B cell (primary cell): ENCODE results near the gene EHBP1. TPM values are rescaled to one million over a fixed set of nuclear protein-coding genes. Genes with fewer than 3 reads are reported as not detected.

Experiments used
- ATAC-seq: fragments of 200-7000 bp; cut with Tn5 transposase; one replicate; pipeline ENCODE4 v1.10.0; 2021; ENCODE audit warnings: low read depth, mild to moderate bottlenecking, moderate number of reproducible peaks, moderate library complexity
- CTCF ChIA-PET: fragments of 350-600 bp; sonication (Branson Sonifier 250); formaldehyde crosslinking; loops from one replicate; lab custom pipeline; 2021; ENCODE audit warnings: antibody characterized with exemption, inconsistent platforms; lab: Charles Lee
- POLR2A ChIA-PET: fragments of 350-600 bp; sonication (Branson Sonifier 250); formaldehyde crosslinking; loops from one replicate; lab custom pipeline; 2021; ENCODE audit warnings: antibody characterized with exemption; lab: Charles Lee
- DNase-seq: peaks from one replicate; pipeline ENCODE4 v3.0.0; 2013
- H2AFZ ChIP-seq: 2 replicates; pipeline ENCODE4 v1.6.1; 2012; ENCODE audit warnings: mild to moderate bottlenecking, low read depth, low read length; ENCODE audit not compliant: insufficient read depth, poor library complexity, severe bottlenecking
- H3K27ac ChIP-seq, 2 donors: 1 replicate in 1 of 2; 2 replicates in 1 of 2; pipeline ENCODE4 v1.5.1; 2012 to 2013; ENCODE audit warnings: low read length in 2 of 2, mild to moderate bottlenecking in 2 of 2, moderate library complexity in 1 of 2
- H3K27me3 ChIP-seq, 4 experiments: fragments of 200-600 bp in 1 of 4; sonication (generic) in 1 of 4; replicated peaks in 1 of 4; 1 replicate in 2 of 4; 2 replicates in 2 of 4; pipeline versions ENCODE4 v1.6.1 to v1.7.0; 2013 to 2016; ENCODE audit warnings: low read length in 3 of 4, mild to moderate bottlenecking in 2 of 4, mixed read lengths in 1 of 4, moderate library complexity in 1 of 4; ENCODE audit not compliant: insufficient read depth in 4 of 4, control insufficient read depth in 3 of 4; ENCODE audit errors: control extremely low read depth in 1 of 4
- H3K36me3 ChIP-seq, 2 experiments: replicated peaks in 1 of 2; 1 replicate in 1 of 2; 2 replicates in 1 of 2; pipeline versions ENCODE4 v1.6.1 to v1.7.1; 2013; ENCODE audit warnings: low read length in 1 of 2; ENCODE audit not compliant: insufficient read depth in 2 of 2, control insufficient read depth in 1 of 2; ENCODE audit errors: control extremely low read depth in 1 of 2, extremely low read depth in 1 of 2
- H3K4me1 ChIP-seq, 2 donors: fragments of 200-600 bp in 1 of 2; sonication (generic) in 1 of 2; 1 replicate in 1 of 2; 2 replicates in 1 of 2; pipeline versions ENCODE4 v1.5.1 to v1.6.1; 2013 to 2017; ENCODE audit warnings: low read length in 2 of 2; ENCODE audit not compliant: control insufficient read depth in 2 of 2, insufficient read depth in 2 of 2
- H3K4me2 ChIP-seq: replicated peaks from 2 replicates; pipeline ENCODE3; 2012; ENCODE audit warnings: mild to moderate bottlenecking, low read depth, low read length; ENCODE audit not compliant: poor library complexity, severe bottlenecking
- H3K4me3 ChIP-seq, 5 experiments: fragments of 200-600 bp in 1 of 5; sonication (generic) in 1 of 5; 1 replicate in 3 of 5; 2 replicates in 2 of 5; pipeline versions ENCODE4 v1.5.1 to v1.7.0; 2011 to 2016; ENCODE audit warnings: low read length in 4 of 5, mild to moderate bottlenecking in 4 of 5, low read depth in 2 of 5, control low read depth in 1 of 5, moderate library complexity in 1 of 5; ENCODE audit not compliant: insufficient read depth in 1 of 5; ENCODE audit errors: control extremely low read depth in 1 of 5, extremely low read depth in 1 of 5
- H3K79me2 ChIP-seq: fragments of 200-600 bp; sonication (generic); one replicate; pipeline ENCODE4 v1.6.0; 2016; ENCODE audit warnings: low read length; ENCODE audit not compliant: control insufficient read depth, insufficient read depth
- H3K9ac ChIP-seq: fragments of 200-600 bp; sonication (generic); 2 replicates; pipeline ENCODE4 v1.6.1; 2017; ENCODE audit warnings: mild to moderate bottlenecking, low read length, moderate library complexity
- H3K9me3 ChIP-seq, 3 donors: one replicate each; pipeline versions ENCODE4 v1.6.1 to v1.7.1; 2013; ENCODE audit warnings: low read length in 2 of 3; ENCODE audit not compliant: control insufficient read depth in 2 of 3, insufficient read depth in 1 of 3; ENCODE audit errors: control extremely low read depth in 1 of 3
- H4K20me1 ChIP-seq: 2 replicates; pipeline ENCODE4 v1.6.0; 2012; ENCODE audit warnings: mild to moderate bottlenecking, low read length; ENCODE audit not compliant: insufficient read depth, control insufficient read depth, poor library complexity, severe bottlenecking
- H3K27ac Mint-ChIP-seq: one replicate; pipeline ENCODE4 v1.8.0; 2021; ENCODE audit warnings: mixed read lengths
- H3K27me3 Mint-ChIP-seq: one replicate; pipeline ENCODE4 v1.8.0; 2021; ENCODE audit warnings: mixed read lengths
- H3K4me1 Mint-ChIP-seq: one replicate; pipeline ENCODE4 v1.8.0; 2021; ENCODE audit warnings: mixed read lengths
- H3K4me3 Mint-ChIP-seq: one replicate; pipeline ENCODE4 v1.8.0; 2021; ENCODE audit warnings: mixed read lengths
- H3K9me3 Mint-ChIP-seq: one replicate; pipeline ENCODE4 v1.8.0; 2022; ENCODE audit warnings: mixed read lengths; ENCODE audit not compliant: insufficient read depth
- CTCF ChIP-seq: fragments of 200-600 bp; IDR thresholded peaks from one replicate; pipeline ENCODE4 v1.8.0; 2022; ENCODE audit warnings: antibody characterized with exemption, mild to moderate bottlenecking
- EZH2 ChIP-seq: IDR thresholded peaks from 2 replicates; pipeline ENCODE4 v1.6.1; 2012; ENCODE audit warnings: borderline replicate concordance, low read depth, mild to moderate bottlenecking, moderate library complexity, low read length; ENCODE audit not compliant: insufficient read depth, poor library complexity, severe bottlenecking
- WGBS: methylation state at CpG from one replicate; pipeline ENCODE4 v1.1.5; 2013; ENCODE audit warnings: missing lambda C conversion rate; ENCODE audit not compliant: insufficient coverage; 5-methylcytosine and 5-hydroxymethylcytosine counted together
- intact Hi-C: fragments of 100-400 bp; cut with micrococcal nuclease; formaldehyde crosslinking; loops from one replicate; pipeline ENCODE4 v1.10.0; 2022
- polyA plus RNA-seq: library from polyadenylated mRNA; depleted of rRNA; stranded (reverse); fragments of >200 nt; gene quantifications from 2 replicates; pipeline ENCODE4 v1.2.3, GENCODE V29; 2012
- total RNA-seq, 2 donors: library from RNA; stranded (reverse); fragments of 120-200 nt in 1 of 2; gene quantifications; 1 replicate in 1 of 2; 2 replicates in 1 of 2; pipeline versions ENCODE4 v1.2.3 to v1.2.4, GENCODE V29; 2013 to 2022

EHBP1 gene
- total and polyA plus RNA-seq, 2 donors (not counting 1 experiment from before 2014, with no cell fraction given), result 8.8 to 34.7 TPM

- ATAC-seq (no peak), DNase-seq (no peak)
- 98% methylated on average over 27 of the region's 36 CpGs for WGBS
- Histone ChIP-seq H3K4me2 (no peak overlapping the region), H3K9ac (no peak overlapping the region), H3K27ac (no peak overlapping the region), H4K20me1 (peaks cover 10% of the 10 kb centered on the region), H3K9me3 (peaks cover 0 to 30% (median 0%) of the 10 kb centered on the region in 3 donors), H2AFZ (no peak overlapping the region), H3K4me3 (no peak overlapping the region), H3K79me2 (no peaks in the 10 kb centered on the region), H3K36me3 (no peaks in the 10 kb centered on the region), H3K4me1 (peaks cover 30 to 32% of the 10 kb centered on the region in 2 donors), H3K27me3 (peaks cover 1 to 56% (median 47%) of the 10 kb centered on the region in 4 experiments)
- H3K4me1 Mint-ChIP-seq, result peaks cover 29% of the 10 kb centered on the region
- ChIA-PET POLR2A (interaction anchor here (0.6 kb wide), 1 partner anchor 1562 kb away, joined by 3 read pairs; no protein-coding TSS in a partner anchor), CTCF (no interaction called here)
- intact Hi-C loops, result loop anchor here (5.0 kb wide), 1 partner anchor 543 kb away; the partner anchor contains the start of genes MDH1 and WDPCP
- peaks cover 61% of the 10 kb centered on the region for H3K27me3 Mint-ChIP-seq
- H3K4me3 Mint-ChIP-seq, result no peak overlapping the region
- TF ChIP-seq CTCF, result no peak
- TF ChIP-seq EZH2, result no peak
- H3K27ac Mint-ChIP-seq, result no peak overlapping the region
- H3K9me3 Mint-ChIP-seq, result no peaks in the 10 kb centered on the region
Measured at GRCh38 chr2:63044362-63045327, 339.1 kb downstream of the EHBP1 start.
